Activated CD8-positive, alpha-beta memory T cell treated with anti-CD3 and anti-CD28 coated beads, Interleukin-2, amount 50 U/mL, for 24 hours (primary cell): ENCODE results near the gene PDHX.

Experiments used
- DNase-seq: peaks from one replicate; pipeline ENCODE4 v3.0.0-alpha.2; 2020; ENCODE audit errors: extremely low read depth

PDHX gene

DNA sequence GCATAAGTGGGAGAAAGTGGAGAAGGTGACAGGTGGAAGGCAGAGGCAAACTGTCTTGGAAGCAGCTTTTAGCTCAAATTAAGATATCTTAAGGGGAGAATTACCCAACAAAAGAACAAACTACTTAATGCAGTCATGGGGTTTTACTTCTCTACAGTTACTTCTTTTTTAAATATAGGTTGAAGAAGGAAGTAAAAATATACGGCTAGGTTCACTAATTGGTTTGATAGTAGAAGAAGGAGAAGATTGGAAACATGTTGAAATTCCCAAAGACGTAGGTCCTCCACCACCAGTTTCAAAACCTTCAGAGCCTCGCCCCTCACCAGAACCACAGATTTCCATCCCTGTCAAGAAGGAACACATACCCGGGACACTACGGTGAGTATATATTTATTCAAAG lies 40.8 kb downstream of the PDHX start:
- no peak for DNase-seq

DNA sequence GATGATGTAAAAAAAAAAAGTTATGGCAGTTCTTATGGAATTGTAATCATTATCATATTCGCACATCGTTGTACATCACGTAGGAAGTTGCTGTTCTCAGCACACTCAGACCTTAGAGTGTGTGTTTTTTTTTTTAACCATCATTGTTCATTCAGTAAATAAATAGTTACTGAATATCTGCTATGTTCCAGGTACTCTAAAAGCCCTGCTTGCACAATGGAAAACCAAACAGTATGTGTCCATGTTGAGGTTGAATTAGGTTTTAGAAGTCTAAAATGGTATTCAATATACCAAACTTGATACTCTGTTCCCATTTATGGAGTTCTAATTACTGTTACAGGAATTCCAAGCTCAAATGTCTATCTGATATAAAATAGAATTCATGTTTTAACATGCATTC lies 41.2 kb downstream of the PDHX start:
- DNase-seq = no peak

DNA sequence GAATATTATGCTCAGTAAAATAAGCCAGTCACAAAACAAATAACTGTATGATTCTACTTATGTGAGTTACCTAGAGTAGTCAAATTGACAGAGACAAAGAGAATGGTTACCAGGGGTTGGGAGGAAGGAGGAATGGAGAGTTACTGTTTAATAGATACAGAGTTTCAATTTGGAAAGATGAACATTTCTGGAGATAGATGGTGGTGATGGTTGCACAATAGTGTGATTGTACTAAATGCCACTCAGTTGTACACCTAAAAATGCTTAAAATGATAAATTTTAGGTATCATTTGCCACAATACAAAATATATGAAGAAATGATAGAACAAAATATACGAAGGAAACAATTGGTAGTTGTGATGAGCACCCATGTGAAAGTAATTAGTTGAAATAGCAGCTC lies 43.4 kb downstream of the PDHX start:
- no peak for DNase-seq

DNA sequence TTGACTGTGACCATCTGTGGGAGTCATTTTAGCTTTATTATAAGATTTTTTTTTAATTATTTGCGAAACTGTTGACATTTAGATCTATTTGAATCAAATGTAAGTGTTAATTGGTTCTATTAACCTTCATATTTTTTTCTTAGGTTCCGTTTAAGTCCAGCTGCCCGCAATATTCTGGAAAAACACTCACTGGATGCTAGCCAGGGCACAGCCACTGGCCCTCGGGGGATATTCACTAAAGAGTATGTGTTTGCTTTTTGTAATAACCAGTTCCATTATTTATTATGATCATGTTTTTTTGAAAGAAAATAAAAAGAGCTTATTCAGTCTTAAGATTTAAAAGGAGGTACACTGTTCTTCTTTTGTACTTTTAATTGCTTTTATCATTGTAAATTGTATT lies 43.9 kb downstream of the PDHX start:
- DNase-seq = no peak

DNA sequence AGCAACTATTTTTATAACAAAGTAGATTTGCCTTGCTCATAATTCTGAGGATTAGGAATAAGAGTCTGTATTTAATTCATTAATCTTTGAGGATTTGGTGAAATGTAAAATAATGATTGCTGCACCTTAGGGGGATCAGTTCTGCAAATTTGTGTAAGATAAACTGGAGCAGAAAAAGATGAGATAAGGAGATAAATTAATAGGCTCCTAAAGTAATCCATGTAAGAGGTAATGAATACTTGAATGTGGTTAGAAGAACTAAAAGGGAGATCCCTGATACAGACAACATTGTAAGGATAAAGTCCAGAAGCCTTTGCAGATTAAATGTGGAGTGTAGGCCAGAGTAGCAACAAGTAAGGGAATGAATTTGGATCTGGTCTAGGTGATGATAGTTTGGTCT lies 45.6 kb downstream of the PDHX start:
- no peak for DNase-seq

DNA sequence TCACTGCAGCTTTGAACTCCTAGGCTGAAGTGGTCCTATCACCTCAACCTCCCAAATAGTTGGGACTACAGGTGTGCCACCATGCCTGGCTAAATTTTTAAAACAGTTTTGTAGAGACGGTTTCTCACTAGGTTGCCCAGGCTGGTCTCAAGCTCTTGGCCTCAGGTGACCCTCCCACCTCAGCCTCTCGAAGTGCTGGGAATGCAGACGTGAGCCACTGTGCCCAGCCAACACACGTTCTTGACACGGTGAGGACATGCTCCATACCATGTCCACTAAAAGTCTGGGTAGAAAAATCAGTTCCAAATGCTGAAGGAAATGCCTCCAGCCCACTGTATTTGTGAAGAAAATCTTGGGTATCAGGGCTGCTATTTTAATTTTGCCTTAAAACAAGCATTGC lies 46.9 kb downstream of the PDHX start:
- DNase-seq = no peak

DNA sequence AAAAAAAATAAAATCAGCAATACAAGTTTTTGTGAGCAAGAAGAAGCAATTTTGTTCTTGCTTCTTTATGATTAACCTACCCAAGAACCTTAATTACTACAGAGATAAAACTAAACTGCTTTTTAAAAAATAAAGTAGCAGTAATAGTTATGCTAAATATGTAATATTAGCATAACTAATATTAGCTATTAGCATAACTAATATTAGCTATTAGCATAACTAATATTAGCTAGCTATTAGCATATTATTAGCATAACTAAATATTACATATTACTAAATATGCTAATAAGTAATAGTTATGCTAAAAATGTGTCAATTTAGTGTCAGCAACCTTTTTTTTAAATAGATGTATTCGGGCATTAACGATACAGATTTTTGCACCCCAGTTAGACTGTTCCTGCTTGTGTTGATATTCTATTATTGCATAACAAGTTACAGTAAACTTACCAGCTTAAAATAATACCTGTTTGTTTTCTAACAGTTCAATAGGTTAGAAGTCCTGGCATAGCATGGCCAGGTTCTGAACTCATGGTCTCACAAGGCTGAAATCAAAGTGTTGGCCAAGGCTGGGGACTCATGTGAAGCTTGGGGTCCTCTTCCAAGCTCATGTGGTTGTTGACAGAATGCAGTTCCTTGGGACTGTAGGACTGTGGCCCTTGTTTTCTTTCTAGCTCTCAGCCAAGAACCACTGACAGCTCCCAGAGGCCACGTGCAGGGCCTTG lies 48.4 kb downstream of the PDHX start:
- DNase-seq = no peak

DNA sequence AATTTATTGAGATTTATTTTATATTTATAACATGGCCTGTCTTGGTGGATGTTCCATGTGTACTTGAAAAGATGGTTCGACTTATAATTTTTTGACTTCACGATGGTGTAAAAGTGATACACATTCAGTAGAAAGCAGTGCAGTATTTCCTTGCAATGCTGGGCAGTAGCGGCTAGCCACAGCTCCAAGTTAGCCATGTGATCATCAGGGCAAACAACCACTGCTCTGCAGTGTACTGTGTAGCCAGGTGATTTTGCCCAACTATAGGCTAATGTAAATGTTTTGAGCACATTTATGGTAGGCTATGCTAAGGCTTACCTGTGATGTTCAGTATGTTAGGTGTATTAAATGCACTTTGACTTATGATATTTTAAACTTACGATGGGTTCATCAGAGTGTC lies 52.4 kb downstream of the PDHX start:
- no peak for DNase-seq

DNA sequence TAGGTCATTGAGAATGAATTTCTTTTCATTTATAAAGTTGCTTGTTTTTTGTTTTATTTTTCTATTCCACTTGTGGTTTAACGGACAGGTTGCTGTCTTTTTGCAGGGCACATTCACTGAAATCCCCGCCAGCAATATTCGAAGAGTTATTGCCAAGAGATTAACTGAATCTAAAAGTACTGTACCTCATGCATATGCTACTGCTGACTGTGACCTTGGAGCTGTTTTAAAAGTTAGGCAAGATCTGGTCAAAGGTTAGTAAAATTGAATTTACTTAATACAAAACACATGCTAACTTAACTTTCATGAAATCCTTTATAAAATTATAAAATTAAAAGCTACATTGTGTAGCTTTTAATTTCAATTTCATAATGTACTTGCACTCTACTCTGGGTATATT lies 53.6 kb downstream of the PDHX start:
- no peak for DNase-seq

DNA sequence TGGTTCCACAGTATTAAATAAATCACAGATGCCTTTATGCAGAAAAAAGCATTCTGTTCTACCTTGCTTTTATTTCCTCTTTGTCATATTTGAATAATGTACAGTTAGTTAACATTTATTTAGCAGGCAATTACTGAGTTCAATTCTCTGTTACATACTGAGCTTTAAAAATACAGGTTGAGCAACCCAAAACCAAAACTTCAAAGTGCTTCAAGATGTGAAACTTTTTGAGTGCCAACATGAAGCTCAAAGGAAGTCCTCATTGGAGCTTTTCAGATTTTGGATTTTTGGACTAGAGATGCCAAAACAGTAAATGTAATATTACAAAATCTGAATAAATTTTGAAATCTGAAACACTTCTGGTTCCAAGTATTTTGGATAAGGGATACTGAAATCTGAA lies 54.1 kb downstream of the PDHX start:
- DNase-seq = no peak

DNA sequence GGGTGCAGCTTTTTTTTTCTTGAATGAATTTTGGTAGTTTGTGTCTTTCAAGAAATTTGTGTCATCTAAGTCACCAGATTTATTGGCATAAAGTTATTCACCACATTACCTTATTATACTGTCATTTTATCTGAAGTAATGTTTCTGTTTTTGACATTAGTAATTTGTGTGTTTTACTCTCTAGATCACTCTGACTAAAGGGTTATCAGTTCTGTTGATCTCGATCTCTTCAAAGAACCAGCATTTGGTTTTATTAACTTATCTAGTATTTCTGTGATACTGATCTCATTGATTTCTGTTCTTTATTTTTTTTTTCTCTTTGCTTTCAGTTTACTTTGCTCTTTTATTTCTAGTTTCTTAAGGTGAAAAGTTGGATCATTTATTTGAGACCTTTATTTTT lies 55.5 kb downstream of the PDHX start:
- no peak for DNase-seq

DNA sequence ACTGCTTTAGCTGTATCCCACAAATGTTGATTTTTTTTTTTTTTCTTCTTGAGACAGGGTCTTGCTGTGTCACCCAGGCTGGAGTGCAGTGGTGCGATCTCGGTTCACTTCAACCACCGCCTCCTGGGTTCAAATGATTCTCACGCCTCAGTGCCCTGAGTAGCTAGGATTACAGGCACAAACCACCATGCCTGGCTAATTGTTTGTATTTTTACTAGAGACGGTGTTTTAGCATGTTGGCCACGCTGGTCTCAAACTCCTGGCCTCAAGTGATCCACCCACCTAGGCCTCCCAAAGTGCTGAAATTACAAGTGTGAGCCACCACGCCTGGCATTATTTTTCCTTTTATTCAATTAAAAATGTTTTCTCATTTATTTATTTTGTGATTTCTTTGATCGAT lies 55.9 kb downstream of the PDHX start:
- no peak for DNase-seq

DNA sequence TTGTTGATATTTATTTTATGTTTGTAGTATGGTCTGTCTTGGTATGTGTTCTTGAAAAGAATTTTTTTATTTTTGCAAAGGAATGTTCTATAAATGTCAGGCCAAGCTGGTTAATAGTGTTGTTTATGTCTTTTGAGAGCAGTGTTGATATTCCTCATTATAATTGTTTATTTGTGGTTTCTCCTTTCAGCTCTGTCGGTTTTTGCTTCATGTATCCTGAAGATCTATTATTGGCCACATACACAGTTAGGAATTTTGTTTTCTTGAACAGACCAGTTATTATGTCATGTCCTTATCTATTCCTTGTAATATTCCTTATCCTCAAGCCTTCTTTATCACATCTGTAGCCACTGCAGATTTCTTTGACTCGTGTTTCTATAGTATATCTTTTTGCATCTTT lies 56.5 kb downstream of the PDHX start:
- no peak for DNase-seq

DNA sequence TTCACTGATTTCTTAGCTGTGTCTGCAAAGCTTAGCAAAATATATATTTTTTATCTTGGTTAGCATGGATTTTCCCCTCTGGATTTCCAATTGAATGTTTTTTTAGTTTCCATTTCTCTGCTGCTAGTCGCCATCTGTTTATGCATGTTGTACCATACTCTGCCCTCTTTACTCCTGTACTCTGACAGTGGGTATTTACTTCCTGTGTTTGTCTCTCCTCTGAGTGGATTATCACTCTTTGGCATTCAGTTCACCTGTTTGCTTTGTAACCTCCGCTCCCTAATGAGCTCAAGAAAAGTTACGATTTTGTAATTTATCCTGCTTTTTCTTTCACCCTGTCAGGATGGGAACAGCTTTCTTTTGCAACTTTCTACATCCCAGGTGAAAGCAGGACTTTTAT lies 59.1 kb downstream of the PDHX start:
- DNase-seq = no peak

DNA sequence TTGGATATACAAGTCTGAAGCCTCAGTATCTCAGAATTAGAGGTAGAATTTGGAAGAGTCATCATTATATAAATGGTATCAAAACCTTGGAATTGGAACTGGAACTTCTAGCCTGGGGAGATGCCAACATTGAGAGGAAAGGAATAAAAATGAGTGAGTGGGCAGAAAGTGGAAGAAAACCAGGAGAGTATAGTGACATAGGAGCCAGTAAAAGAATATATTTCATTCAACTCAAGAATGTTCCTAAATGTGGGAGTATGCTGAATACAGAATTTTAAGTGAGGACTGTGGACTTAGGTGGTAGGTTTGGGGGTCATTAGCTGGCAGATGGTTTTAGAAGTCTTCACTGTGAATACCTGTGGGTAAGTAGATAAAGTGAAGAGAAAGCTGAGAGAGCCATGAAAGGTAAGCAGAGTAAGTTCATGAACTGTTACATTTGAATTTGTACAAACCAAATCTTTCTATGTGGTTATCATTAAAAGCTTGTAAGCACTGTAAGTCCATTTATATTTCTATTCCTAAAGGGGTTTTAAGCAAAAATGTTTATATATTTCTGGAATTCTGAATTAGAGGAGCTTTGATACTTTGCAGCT lies 60.2 kb downstream of the PDHX start:
- DNase-seq = no peak

DNA sequence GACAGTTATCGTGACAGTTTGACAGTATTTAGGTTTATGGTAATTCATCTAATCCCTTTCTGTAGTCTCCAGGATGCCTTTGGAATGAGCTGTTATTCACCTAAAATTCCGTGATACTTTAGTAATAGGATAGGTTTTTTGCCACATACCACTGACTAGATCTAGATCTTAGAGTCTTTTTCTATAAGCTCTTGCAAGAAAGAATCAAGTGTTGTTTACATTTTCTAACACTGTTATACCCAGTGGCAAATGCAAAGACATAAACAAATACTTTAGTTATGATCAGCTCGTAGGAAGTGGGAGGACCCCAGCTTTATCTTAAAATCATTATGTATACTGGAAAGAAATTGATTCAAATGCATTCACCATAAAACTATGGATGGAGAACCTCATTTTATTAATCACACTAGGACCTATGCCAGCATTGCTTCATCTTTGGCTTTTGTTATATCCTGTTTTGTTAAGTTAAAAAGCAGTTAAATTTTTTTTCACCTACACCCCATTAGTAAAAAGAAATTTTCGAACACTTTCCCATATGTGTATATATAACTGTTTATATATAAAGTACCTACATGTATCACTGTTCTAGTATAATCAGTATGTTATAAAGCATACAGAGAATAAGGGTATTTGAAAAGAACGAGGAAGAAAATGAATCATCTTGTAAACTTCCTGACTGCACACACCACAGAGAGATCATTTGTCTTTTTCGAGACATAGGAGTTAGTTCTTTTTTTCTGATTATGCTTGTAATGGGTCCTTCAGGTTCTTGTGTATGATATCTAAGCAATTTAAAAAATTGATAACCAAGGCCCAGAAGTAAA lies 60.9 kb downstream of the PDHX start:
- DNase-seq = no peak

DNA sequence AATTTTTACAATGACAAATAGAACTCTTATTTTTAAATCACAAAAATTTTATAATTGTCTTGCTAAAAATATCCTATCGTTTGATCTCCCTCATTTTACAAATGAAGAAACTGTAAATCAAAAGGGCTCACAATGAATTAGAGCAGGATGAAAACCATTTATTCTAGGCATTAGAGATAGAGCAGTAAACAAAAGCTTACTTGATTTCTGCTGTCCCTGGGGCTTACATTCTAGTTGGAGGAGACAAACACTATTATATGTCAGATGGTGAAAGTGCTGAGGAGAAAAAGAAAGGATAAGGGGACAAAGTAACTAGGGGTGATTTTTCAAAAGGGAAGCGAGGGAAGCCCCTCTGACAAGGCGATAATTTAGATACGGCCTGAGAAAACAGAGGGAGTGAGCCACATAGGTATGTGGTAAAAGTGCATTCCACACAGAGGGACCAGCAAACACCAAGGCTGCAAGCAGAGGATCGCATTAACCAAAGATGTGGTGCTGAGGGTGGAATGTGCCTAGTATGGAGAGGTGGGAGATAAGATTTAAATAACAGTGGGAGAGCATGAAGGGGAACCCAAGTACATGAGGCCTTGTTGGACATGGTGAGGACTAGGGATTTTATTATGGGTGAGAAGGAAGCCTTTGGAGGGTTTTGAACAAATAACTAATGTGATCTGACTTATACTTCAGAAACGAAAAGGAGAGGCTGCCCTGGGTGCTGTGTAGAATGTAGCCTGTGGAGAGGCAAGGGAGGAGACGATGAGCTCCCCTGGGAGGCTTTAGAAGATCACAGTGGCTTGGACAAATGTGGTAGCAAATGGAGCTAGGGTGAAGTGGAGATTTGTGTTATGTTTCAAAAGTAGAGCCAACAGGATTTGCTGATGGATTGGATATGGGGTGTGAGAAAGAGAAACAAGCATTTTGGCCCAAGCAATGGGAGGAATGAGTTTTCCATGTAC lies 62.1 kb downstream of the PDHX start:
- no peak for DNase-seq

DNA sequence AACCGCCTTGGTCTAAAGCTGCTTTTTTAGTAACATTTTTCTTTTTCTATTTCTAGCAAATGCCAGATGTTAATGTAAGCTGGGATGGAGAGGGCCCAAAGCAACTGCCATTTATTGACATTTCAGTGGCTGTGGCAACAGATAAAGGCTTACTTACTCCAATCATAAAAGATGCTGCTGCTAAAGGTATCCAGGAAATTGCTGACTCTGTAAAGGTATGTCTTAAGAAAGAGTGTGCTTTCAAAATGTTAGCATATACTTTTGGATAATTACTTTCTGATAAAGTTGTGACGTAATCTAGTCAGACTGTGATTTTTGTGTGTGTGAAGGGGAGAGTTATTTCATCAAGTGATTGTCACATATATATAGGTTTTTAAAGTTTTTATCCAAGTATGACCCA lies 68.1 kb downstream of the PDHX start:
- no peak for DNase-seq

DNA sequence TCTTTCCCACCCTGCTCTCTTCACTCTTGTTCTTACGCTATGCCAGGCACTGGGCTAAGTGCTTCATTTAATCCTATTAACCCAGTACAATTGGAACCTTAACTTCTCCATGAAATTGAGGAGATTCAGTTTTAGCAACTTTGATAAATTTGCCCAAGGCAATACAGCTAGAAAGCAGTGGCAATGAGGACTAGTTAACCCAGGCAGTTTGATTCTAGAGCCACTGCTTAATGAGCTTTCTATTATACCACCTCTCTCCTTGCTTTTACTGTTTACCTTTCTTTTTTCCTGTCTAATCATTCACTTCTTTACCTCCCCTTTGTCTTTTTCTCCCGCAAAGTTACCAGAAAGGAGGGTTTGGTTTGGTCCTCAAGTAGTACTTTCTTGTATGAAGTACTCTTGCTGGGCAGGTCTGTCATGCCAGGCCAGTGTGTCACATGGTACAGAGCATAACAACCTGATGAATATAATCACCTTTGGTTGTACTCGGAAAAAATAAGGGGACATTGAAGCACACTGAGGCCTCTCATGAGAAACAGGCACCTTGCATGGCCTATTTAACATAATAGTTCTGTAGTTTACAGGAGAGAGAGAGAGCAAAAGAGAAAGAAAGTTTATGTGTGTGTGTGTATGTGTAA lies 70.6 kb downstream of the PDHX start:
- no peak for DNase-seq

DNA sequence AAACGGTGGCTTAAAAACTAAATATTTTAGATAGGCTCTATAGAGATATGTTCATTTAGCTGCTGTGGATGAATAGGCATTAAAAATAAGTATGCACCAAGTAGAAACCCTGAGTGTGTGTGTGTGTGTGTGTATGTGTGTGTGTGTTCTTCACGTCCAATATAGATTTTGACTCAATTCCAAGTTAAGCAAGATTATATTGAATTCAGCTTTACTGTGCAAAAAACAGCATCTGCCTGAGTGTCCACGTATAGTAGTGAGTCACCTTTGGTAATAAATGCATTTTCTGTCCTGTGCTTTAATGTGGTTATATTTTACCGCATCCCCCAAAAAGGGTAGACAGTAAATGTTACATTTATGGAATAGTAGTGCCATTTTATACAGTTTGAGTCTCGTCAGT lies 71.2 kb downstream of the PDHX start:
- no peak for DNase-seq
